Thyroid gland (tissue), 4 donors: ENCODE results near the gene BRDT.

ENCODE experiments used
- CTCF ChIP-seq, 6 experiments: fragments of 200-600 bp in 3 of 6; fragments of 450-650 bp in 3 of 6; sonication (generic) in 3 of 6; IDR thresholded peaks; one replicate each; pipeline ENCODE4 v1.5.1; 2016 to 2019; ENCODE audit warnings: antibody characterized with exemption in 6 of 6, mild to moderate bottlenecking in 2 of 6, inconsistent platforms in 1 of 6, moderate library complexity in 1 of 6
- POLR2A ChIP-seq, 2 donors: fragments of 450-650 bp; IDR thresholded peaks; one replicate each; pipeline ENCODE4 v1.6.1; 2017; ENCODE audit warnings: antibody characterized with exemption in 2 of 2, mild to moderate bottlenecking in 2 of 2, moderate library complexity in 1 of 2

- TF ChIP-seq CTCF (IDR thresholded peaks at IDR 0.05) (no peak), POLR2A (IDR thresholded peaks at IDR 0.05) (no peak)
These were observed 80.2 kb downstream of the BRDT start for GRCh38 chr1:92029241-92029922.
